Heart left ventricle (tissue), 16 donors: ENCODE results near the gene WWOX. TPM values are rescaled to one million over a fixed set of nuclear protein-coding genes. Genes with fewer than 3 reads are reported as not detected.

Experiments
- ATAC-seq, 4 donors: fragments of 200-7000 bp; cut with Tn5 transposase; one replicate each; pipeline ENCODE4 v1.9.1; 2020 to 2022; ENCODE audit warnings: moderate library complexity in 4 of 4, mild to moderate bottlenecking in 3 of 4, moderate number of reproducible peaks in 1 of 4
- DNase-seq, 5 donors: peaks; one replicate each; pipeline ENCODE4 v3.0.0-alpha.2; 2020
- H3K27ac ChIP-seq, 12 donors: fragments of 200-600 bp; sonication (generic) in 4 of 12; one replicate each; pipeline versions ENCODE4 v1.5.0 to v1.8.0; 2016 to 2022; ENCODE audit warnings: mild to moderate bottlenecking in 2 of 12
- H3K27me3 ChIP-seq, 9 donors: fragments of 200-600 bp; sonication (generic) in 2 of 9; one replicate each; pipeline versions ENCODE4 v1.5.1 to v1.8.0; 2016 to 2022; ENCODE audit warnings: mild to moderate bottlenecking in 3 of 9
- H3K36me3 ChIP-seq, 9 donors: fragments of 200-600 bp; sonication (generic) in 2 of 9; one replicate each; pipeline versions ENCODE4 v1.5.0 to v1.8.0; 2018 to 2022; ENCODE audit warnings: mild to moderate bottlenecking in 2 of 9
- H3K4me1 ChIP-seq, 12 donors: fragments of 200-600 bp; sonication (generic) in 4 of 12; one replicate each; pipeline versions ENCODE4 v1.5.0 to v1.8.0; 2016 to 2022; ENCODE audit warnings: mild to moderate bottlenecking in 3 of 12
- H3K4me3 ChIP-seq, 12 donors: fragments of 200-600 bp; sonication (generic) in 4 of 12; one replicate each; pipeline versions ENCODE4 v1.5.0 to v1.8.0; 2017 to 2022; ENCODE audit warnings: mild to moderate bottlenecking in 9 of 12, moderate library complexity in 4 of 12
- H3K9me3 ChIP-seq, 12 donors: fragments of 200-600 bp; sonication (generic) in 4 of 12; one replicate each; pipeline versions ENCODE4 v1.5.0 to v1.8.0; 2016 to 2022; ENCODE audit warnings: mild to moderate bottlenecking in 1 of 12
- POLR2A ChIP-seq, 2 donors: fragments of 450-650 bp; IDR thresholded peaks; one replicate each; pipeline ENCODE4 v1.6.1; 2017; ENCODE audit warnings: antibody characterized with exemption in 2 of 2, mild to moderate bottlenecking in 2 of 2, moderate library complexity in 2 of 2
- WGBS, 4 donors: extraction: QIAGEN DNeasy Blood & Tissue Kit in 2 of 4; methylation state at CpG; one replicate each; pipeline versions ENCODE4 v1.1.5 to v1.1.7; 2013 to 2018; 5-methylcytosine and 5-hydroxymethylcytosine counted together
- intact Hi-C, 10 donors: fragments of 100-400 bp; cut with DNase I; formaldehyde crosslinking; loops; one replicate each; pipeline versions ENCODE4 v1.11.1 to v1.14.2; 2022
- polyA plus RNA-seq, 2 donors: library from polyadenylated mRNA; stranded (reverse); fragments of 200-250 nt; gene quantifications; one replicate each; pipeline ENCODE4 v1.2.3, GENCODE V29; 2013
- total RNA-seq, 9 donors: library from RNA; depleted of rRNA in 2 of 9; stranded (reverse); fragments of >200 nt in 2 of 9; fragmentation: NEBNext Ultra II Directional in 3 of 9; extraction: Animal tissue kit (Norgen Biotek cat#: 25700) in 3 of 9; gene quantifications; one replicate each; pipeline versions ENCODE4 v1.1.0 to v1.2.4, GENCODE V29; 2016 to 2023
- TF ChIP-seq, protein P1 (sequence below), 12 donors: fragments of 200-600 bp; sonication (generic) in 4 of 12; IDR thresholded peaks; one replicate each; pipeline versions ENCODE4 v1.5.0 to v1.8.0; 2018 to 2022; ENCODE audit warnings: antibody characterized with exemption in 12 of 12, mild to moderate bottlenecking in 5 of 12
- donor health status: ischemic (EF 13 %, LVEDD 7.1; RV severe dilation, severe dysfunction).
- donor health status: healthy with polysubstance abuse.
- donor health status: DM: no; HTN: yes; CAD: no.
- donor health status: DM: no; HTN: no; CAD: no.
- donor health status: ischemic (EF 25% LVEDD 6.9; RV normal size, moderate dysfunction).
- donor health status: ischemic (EF 25% LVEDD 5.7; RV mildly dilated, moderate dysfunction).
- donor health status: healthy.
- donor health status: DM: yes; HTN: yes; CAD: no.
- donor health status: ischemic (EF 35%, LVEDD 5.7; RV mildly dilated, moderate dysfunction).
- donor health status: nonischemic (EF 11% LVEDD 7.7; RV severe dilation, severe dysfunction).
- donor health status: DM: yes; HTN: yes; CAD: no.
- donor health status: PGD.
- donor health status: ischemic (EF 29% LVEDD 5.4; RV normal size, mild dysfunction).
- donor health status: nonischemic (EF 23%, LVEDD 6.1; RV moderate dilation, normal function).

WWOX gene
- total and polyA plus RNA-seq, 11 donors: 4.3 to 18.3 (median 9.1) TPM

DNA sequence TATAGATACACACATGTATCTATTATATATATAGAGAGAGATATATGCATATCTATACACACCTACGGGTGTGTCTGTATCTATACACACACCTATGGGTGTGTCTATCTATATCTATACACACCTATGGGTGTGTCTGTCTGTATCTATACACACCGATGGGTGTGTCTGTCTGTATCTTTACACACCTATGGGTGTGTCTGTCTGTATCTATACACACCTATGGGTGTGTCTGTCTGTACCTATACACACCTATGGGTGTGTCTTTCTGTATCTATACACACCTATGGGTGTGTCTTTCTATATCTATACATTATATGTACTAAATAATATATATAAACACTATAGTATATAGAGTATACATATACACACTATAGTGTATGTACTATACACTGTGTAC is 762.6 kb downstream of the WWOX start:
- DNase-seq (no peak), ATAC-seq (no peak)
- Histone ChIP-seq H3K9me3 (no peaks in the 10 kb centered on the region), H3K4me1 (peaks cover 0 to 11% (median 8%) of the 10 kb centered on the region in 12 donors), H3K27me3 (no peaks in the 10 kb centered on the region), H3K36me3 (no peaks in the 10 kb centered on the region), H3K4me3 (no peak overlapping the region), H3K27ac (no peak overlapping the region)
- intact Hi-C loops: no loop called here
- TF ChIP-seq, protein P1, sequence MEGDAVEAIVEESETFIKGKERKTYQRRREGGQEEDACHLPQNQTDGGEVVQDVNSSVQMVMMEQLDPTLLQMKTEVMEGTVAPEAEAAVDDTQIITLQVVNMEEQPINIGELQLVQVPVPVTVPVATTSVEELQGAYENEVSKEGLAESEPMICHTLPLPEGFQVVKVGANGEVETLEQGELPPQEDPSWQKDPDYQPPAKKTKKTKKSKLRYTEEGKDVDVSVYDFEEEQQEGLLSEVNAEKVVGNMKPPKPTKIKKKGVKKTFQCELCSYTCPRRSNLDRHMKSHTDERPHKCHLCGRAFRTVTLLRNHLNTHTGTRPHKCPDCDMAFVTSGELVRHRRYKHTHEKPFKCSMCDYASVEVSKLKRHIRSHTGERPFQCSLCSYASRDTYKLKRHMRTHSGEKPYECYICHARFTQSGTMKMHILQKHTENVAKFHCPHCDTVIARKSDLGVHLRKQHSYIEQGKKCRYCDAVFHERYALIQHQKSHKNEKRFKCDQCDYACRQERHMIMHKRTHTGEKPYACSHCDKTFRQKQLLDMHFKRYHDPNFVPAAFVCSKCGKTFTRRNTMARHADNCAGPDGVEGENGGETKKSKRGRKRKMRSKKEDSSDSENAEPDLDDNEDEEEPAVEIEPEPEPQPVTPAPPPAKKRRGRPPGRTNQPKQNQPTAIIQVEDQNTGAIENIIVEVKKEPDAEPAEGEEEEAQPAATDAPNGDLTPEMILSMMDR (IDR thresholded peaks at IDR 0.05): no peak
- no peak for TF ChIP-seq POLR2A (IDR thresholded peaks at IDR 0.05)
- WGBS, 4 donors: 90 to 98% (median 95%) methylated on average over 2 of the region's 2 CpGs

- H3K27ac ChIP-seq: no peak overlapping the region
- TF ChIP-seq, protein P1 (IDR thresholded peaks at IDR 0.05): no peak
- H3K4me1 ChIP-seq: peaks cover 0 to 12% (median 10%) of the 10 kb centered on the region in 12 donors
- peak; percentile 83 to 96 (median 92) for ATAC-seq
- 23 to 64% (median 35%) methylated on average over 6 of the region's 6 CpGs for WGBS, 4 donors
- no peak overlapping the region for H3K4me3 ChIP-seq
- no peaks in the 10 kb centered on the region for H3K36me3 ChIP-seq
- intact Hi-C loops: no loop called here
- H3K9me3 ChIP-seq: no peaks in the 10 kb centered on the region
- DNase-seq: peak in 2 of 5 donors; percentile 18 to 42
- no peaks in the 10 kb centered on the region for H3K27me3 ChIP-seq
Measured at GRCh38 chr16:78866521-78866920, 767.1 kb downstream of the WWOX start.

DNA sequence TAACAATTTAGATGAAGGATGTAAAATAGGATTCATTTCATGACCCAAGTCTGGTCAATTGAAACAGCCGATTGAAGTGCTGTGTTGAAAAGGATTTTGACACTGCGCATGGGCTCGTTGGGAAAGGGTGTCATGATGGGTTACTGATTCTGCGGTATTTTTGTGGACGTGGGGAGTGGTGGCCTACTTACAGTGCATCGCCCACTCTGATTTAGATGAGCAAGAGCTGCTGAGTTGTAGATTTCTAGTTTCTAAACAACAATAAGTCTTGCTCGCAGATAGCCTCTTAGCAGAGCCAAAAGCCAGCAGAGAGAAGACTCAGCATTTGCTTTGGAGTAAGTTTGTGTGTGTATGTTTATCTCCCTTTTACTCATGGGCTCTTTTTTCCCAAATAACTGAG is 770.0 kb downstream of the WWOX start:
- DNase-seq (no peak), ATAC-seq (no peak)
- no peaks in the 10 kb centered on the region for H3K27me3 ChIP-seq
- peaks cover 0 to 12% (median 10%) of the 10 kb centered on the region in 12 donors for H3K4me1 ChIP-seq
- TF ChIP-seq, protein P1 (IDR thresholded peaks at IDR 0.05): no peak
- TF ChIP-seq POLR2A (IDR thresholded peaks at IDR 0.05): no peak
- 83 to 97% (median 91%) methylated on average over 7 of the region's 7 CpGs for WGBS, 4 donors
- H3K9me3 ChIP-seq: no peaks in the 10 kb centered on the region
- H3K36me3 ChIP-seq: no peaks in the 10 kb centered on the region
- H3K27ac ChIP-seq: no peak overlapping the region
- H3K4me3 ChIP-seq: no peak overlapping the region
- intact Hi-C loops: no loop called here

DNA sequence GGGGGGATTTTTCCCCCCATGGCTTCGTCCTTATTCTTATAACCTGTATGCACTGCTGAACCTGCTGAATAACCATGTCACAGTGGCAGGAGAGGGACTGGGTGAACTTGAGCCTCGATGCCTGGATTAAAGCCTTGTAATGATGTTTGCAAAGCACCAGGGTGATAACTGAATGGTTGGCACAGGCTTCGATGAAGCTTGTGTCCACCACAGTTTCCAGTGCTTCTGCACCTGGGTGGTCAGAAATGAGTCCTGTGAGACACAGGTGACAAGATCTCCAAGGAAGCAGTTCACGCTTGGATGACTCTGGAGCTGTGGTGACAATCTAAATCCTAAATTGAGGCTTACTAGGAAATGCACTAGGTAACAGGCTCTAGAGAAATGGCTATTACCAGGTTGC is 771.8 kb downstream of the WWOX start:
- no peak for TF ChIP-seq POLR2A (IDR thresholded peaks at IDR 0.05)
- TF ChIP-seq, protein P1 (IDR thresholded peaks at IDR 0.05): no peak
- peaks cover 0 to 9% (median 8%) of the 10 kb centered on the region in 12 donors for H3K4me1 ChIP-seq
- no peaks in the 10 kb centered on the region for H3K36me3 ChIP-seq
- H3K27me3 ChIP-seq: no peaks in the 10 kb centered on the region
- H3K9me3 ChIP-seq: no peaks in the 10 kb centered on the region
- no peak overlapping the region for H3K4me3 ChIP-seq
- WGBS, 4 donors: 84 to 95% (median 93%) methylated on average over 4 of the region's 4 CpGs
- intact Hi-C loops: no loop called here
- no peak overlapping the region for H3K27ac ChIP-seq
- no peak for DNase-seq
- no peak for ATAC-seq
